ENCODE measurements around the gene NRG2. TPM values are rescaled to one million over a fixed set of nuclear protein-coding genes. Genes with fewer than 3 reads are reported as not detected.

NRG2 gene
- polyA plus RNA-seq, 1 of the 3 experiments (the other 2 are of a cell fraction), result 3.7 TPM

- H3F3A ChIP-seq (replicated peaks; ENCODE audit: insufficient read depth), result no peaks in the 10 kb centered on the region
- peaks cover 0 to 16% of the 10 kb centered on the region in 2 experiments; a peak in 1 of 4 replicates for H3K4me1 ChIP-seq (ENCODE audit: control insufficient read depth in 1 of 2, insufficient read depth in 2 of 2, low read depth in 1 of 2, low read length in 1 of 2)
- H3K27me3 ChIP-seq (ENCODE audit: insufficient read depth), result no peaks in the 10 kb centered on the region
- H4K20me1 ChIP-seq (ENCODE audit: insufficient read depth), result no peaks in the 10 kb centered on the region
- ChIA-PET CTCF (interaction anchor here (0.6 to 14.8 kb wide), 92 partner anchors 8 to 394 kb away, joined by 3 to 484 read pairs (median 8); partner anchors contain the start of genes NRG2 and PSD2), POLR2A (interaction anchor here (2.4 kb wide), 1 partner anchor 182 kb away, joined by 10 read pairs; no protein-coding TSS in a partner anchor)
- no peaks in the 10 kb centered on the region for H3K9me3 ChIP-seq
- no peaks in the 10 kb centered on the region for H3K79me2 ChIP-seq (ENCODE audit: insufficient read depth)
- no peaks in the 10 kb centered on the region for H3K36me3 ChIP-seq (replicated peaks in 1 of 2; ENCODE audit: control insufficient read depth in 1 of 2, insufficient read depth in 2 of 2, low read length in 1 of 2)
- no peak overlapping the region for H3K4me2 ChIP-seq
- WGBS (ENCODE audit: low lambda C conversion rate), result 88% methylated on average over 1 of the region's 2 CpGs
- no peaks in the 10 kb centered on the region for H3K9me2 ChIP-seq
- TF ChIP-seq NRF1 (IDR thresholded peaks at IDR 0.05; ENCODE audit: low read depth, low read length) (no peak), USF1 (IDR thresholded peaks at IDR 0.05; ENCODE audit: borderline replicate concordance, low read depth) (no peak), FOSL2 (IDR thresholded peaks at IDR 0.05; ENCODE audit: borderline replicate concordance, low read depth) (no peak), RCOR1 (IDR thresholded peaks at IDR 0.05; ENCODE audit: low read length) (no peak), SIN3A (IDR thresholded peaks at IDR 0.05; ENCODE audit: borderline replicate concordance, low read depth, low read length) (no peak), MEF2A (IDR thresholded peaks at IDR 0.05; ENCODE audit: borderline replicate concordance, low read depth) (no peak), TAF1 (IDR thresholded peaks at IDR 0.05; ENCODE audit: borderline replicate concordance, low read depth, low read length) (no peak), RFX5 (IDR thresholded peaks at IDR 0.05; ENCODE audit: low read length) (no peak), RXRA (IDR thresholded peaks at IDR 0.05; ENCODE audit: borderline replicate concordance, low read depth) (no peak), RAD21 (IDR thresholded peaks at IDR 0.05; ENCODE audit: low read length) (no peak), SMC3 (IDR thresholded peaks at IDR 0.05; ENCODE audit: low read depth, low read length) (no peak)
- TF ChIP-seq, protein P1, sequence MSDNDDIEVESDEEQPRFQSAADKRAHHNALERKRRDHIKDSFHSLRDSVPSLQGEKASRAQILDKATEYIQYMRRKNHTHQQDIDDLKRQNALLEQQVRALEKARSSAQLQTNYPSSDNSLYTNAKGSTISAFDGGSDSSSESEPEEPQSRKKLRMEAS (IDR thresholded peaks at IDR 0.05; ENCODE audit: low read depth), result no peak
- TF ChIP-seq, protein P2, sequence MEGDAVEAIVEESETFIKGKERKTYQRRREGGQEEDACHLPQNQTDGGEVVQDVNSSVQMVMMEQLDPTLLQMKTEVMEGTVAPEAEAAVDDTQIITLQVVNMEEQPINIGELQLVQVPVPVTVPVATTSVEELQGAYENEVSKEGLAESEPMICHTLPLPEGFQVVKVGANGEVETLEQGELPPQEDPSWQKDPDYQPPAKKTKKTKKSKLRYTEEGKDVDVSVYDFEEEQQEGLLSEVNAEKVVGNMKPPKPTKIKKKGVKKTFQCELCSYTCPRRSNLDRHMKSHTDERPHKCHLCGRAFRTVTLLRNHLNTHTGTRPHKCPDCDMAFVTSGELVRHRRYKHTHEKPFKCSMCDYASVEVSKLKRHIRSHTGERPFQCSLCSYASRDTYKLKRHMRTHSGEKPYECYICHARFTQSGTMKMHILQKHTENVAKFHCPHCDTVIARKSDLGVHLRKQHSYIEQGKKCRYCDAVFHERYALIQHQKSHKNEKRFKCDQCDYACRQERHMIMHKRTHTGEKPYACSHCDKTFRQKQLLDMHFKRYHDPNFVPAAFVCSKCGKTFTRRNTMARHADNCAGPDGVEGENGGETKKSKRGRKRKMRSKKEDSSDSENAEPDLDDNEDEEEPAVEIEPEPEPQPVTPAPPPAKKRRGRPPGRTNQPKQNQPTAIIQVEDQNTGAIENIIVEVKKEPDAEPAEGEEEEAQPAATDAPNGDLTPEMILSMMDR (IDR thresholded peaks at IDR 0.05), result no peak
- no peak overlapping the region for H3K27ac ChIP-seq (ENCODE audit: low read depth in 2 of 2, low read length in 1 of 2)
- DNase-seq, result no peak
- no peak overlapping the region for H2AFZ ChIP-seq (ENCODE audit: low read depth)
- no peak overlapping the region for H3K9ac ChIP-seq
- H3K4me3 ChIP-seq (ENCODE audit: low read depth in 2 of 2, low read length in 1 of 2), result no peak overlapping the region
These were observed 73.8 kb downstream of the NRG2 start for GRCh38 chr5:139969318-139969717.

GRCh38 chr5:139968547-139969261 is 74.4 kb downstream of the NRG2 start:
- Histone ChIP-seq H3K9me3 (no peaks in the 10 kb centered on the region), H3K36me3 (replicated peaks in 1 of 2; ENCODE audit: control insufficient read depth in 1 of 2, insufficient read depth in 2 of 2, low read length in 1 of 2) (no peaks in the 10 kb centered on the region), H3K27me3 (ENCODE audit: insufficient read depth) (no peaks in the 10 kb centered on the region), H3K4me1 (ENCODE audit: control insufficient read depth in 1 of 2, insufficient read depth in 2 of 2, low read depth in 1 of 2, low read length in 1 of 2) (peaks cover 0 to 16% of the 10 kb centered on the region in 2 experiments; a peak in 1 of 4 replicates), H3K9ac (no peak overlapping the region), H4K20me1 (ENCODE audit: insufficient read depth) (no peaks in the 10 kb centered on the region), H3K79me2 (ENCODE audit: insufficient read depth) (no peaks in the 10 kb centered on the region), H3K4me3 (ENCODE audit: low read depth in 2 of 2, low read length in 1 of 2) (peak overlapping the region in 1 of 2 experiments; percentile 28; a peak in 1 of 4 replicates), H2AFZ (ENCODE audit: low read depth) (no peak overlapping the region), H3K9me2 (no peaks in the 10 kb centered on the region), H3K27ac (ENCODE audit: low read depth in 2 of 2, low read length in 1 of 2) (no peak overlapping the region), H3K4me2 (no peak overlapping the region), H3F3A (replicated peaks; ENCODE audit: insufficient read depth) (no peaks in the 10 kb centered on the region)
- TF ChIP-seq NFIC (IDR thresholded peaks at IDR 0.05; ENCODE audit: borderline replicate concordance) (peak; percentile 5; the same call in 1 of the 2 replicates), FOXJ3 (CRISPR knock-in tag; IDR thresholded peaks at IDR 0.05) (no peak), RAD21 (IDR thresholded peaks at IDR 0.05; ENCODE audit: low read length) (peak; percentile 99), SIN3A (IDR thresholded peaks at IDR 0.05; ENCODE audit: borderline replicate concordance, low read depth, low read length) (peak; percentile 33; the same call in 1 of the 2 replicates), POLR2AphosphoS5 (IDR thresholded peaks at IDR 0.05; ENCODE audit: low read depth, low read length) (no peak), TAF1 (IDR thresholded peaks at IDR 0.05; ENCODE audit: borderline replicate concordance, low read depth, low read length) (no peak; the same call in 1 of the 2 replicates), SMC3 (IDR thresholded peaks at IDR 0.05; ENCODE audit: low read depth, low read length) (peak; percentile 100), CHD2 (IDR thresholded peaks at IDR 0.05; ENCODE audit: low read length, partially characterized antibody) (no peak), NRF1 (IDR thresholded peaks at IDR 0.05; ENCODE audit: low read depth, low read length) (peak; percentile 49; the same call in 1 of the 2 replicates)
- TF ChIP-seq, protein P1 (IDR thresholded peaks at IDR 0.05; ENCODE audit: low read depth), result peak; percentile 69
- TF ChIP-seq, protein P2 (IDR thresholded peaks at IDR 0.05), result peak; percentile 97
- WGBS (ENCODE audit: low lambda C conversion rate), result 14% methylated on average over 18 of the region's 23 CpGs
- CTCF ChIA-PET, result interaction anchor here (0.6 to 14.8 kb wide), 101 partner anchors 9 to 393 kb away, joined by 3 to 484 read pairs (median 6); partner anchors contain the start of genes NRG2 and PSD2
- peak; percentile 91 for DNase-seq
- POLR2A ChIA-PET, result interaction anchor here (0.5 to 2.4 kb wide), 3 partner anchors 122 to 190 kb away, joined by 3 to 10 read pairs (median 3); no protein-coding TSS in a partner anchor
